CD4-positive, alpha-beta T cell (primary cell): ENCODE data around the gene ADAM22. TPM values are rescaled to one million over a fixed set of nuclear protein-coding genes. Genes with fewer than 3 reads are reported as not detected.

Source experiments
- ATAC-seq: fragments of 200-7000 bp; cut with Tn5 transposase; one replicate; pipeline ENCODE4 v1.10.0; 2022; ENCODE audit warnings: mild to moderate bottlenecking; ENCODE audit not compliant: poor library complexity
- CTCF ChIA-PET: fragments of 350-600 bp; sonication (Branson Sonifier 250); formaldehyde crosslinking; loops from one replicate; lab custom pipeline; 2021; ENCODE audit warnings: antibody characterized with exemption, inconsistent platforms; lab: Charles Lee
- POLR2A ChIA-PET: fragments of 350-600 bp; sonication (Branson Sonifier 250); formaldehyde crosslinking; loops from one replicate; lab custom pipeline; 2021; ENCODE audit warnings: antibody characterized with exemption, inconsistent platforms; lab: Charles Lee
- DNase-seq, 14 experiments: peaks; one replicate each; pipeline ENCODE4 v3.0.0-alpha.2; 2013 to 2020; ENCODE audit warnings: mixed read lengths in 2 of 14
- H3K27ac ChIP-seq, 2 donors: one replicate each; pipeline versions ENCODE4 v1.5.1 to v1.7.0; 2013; ENCODE audit warnings: low read length in 2 of 2, low read depth in 1 of 2, mild to moderate bottlenecking in 1 of 2
- H3K27me3 ChIP-seq, 2 experiments: 1 replicate in 1 of 2; 2 replicates in 1 of 2; pipeline versions ENCODE4 v1.6.1 to v1.7.0; 2013; ENCODE audit warnings: low read length in 2 of 2, control low read depth in 1 of 2, mild to moderate bottlenecking in 1 of 2, moderate library complexity in 1 of 2; ENCODE audit not compliant: insufficient read depth in 2 of 2, control insufficient read depth in 1 of 2
- H3K36me3 ChIP-seq: one replicate; pipeline ENCODE4 v1.6.1; 2013; ENCODE audit warnings: low read length, control low read depth; ENCODE audit not compliant: insufficient read depth
- H3K4me1 ChIP-seq: one replicate; pipeline ENCODE4 v1.6.1; 2013; ENCODE audit warnings: low read length, control low read depth; ENCODE audit not compliant: insufficient read depth
- H3K4me3 ChIP-seq: one replicate; pipeline ENCODE4 v1.5.1; 2013; ENCODE audit warnings: mild to moderate bottlenecking, low read length, moderate library complexity
- H3K9me3 ChIP-seq, 2 experiments: 1 replicate in 1 of 2; 2 replicates in 1 of 2; pipeline versions ENCODE4 v1.6.1 to v1.7.0; 2013; ENCODE audit warnings: low read length in 2 of 2, mild to moderate bottlenecking in 2 of 2, control low read depth in 1 of 2, moderate library complexity in 1 of 2; ENCODE audit not compliant: control insufficient read depth in 1 of 2, insufficient read depth in 1 of 2
- H3K27ac Mint-ChIP-seq: one replicate; pipeline ENCODE4 v1.8.0; 2020; ENCODE audit warnings: mixed read lengths
- H3K27me3 Mint-ChIP-seq: one replicate; pipeline ENCODE4 v1.8.0; 2021; ENCODE audit warnings: mixed read lengths
- H3K36me3 Mint-ChIP-seq: one replicate; pipeline ENCODE4 v1.8.0; 2021; ENCODE audit warnings: low read depth, mixed read lengths
- H3K4me1 Mint-ChIP-seq: one replicate; pipeline ENCODE4 v1.8.0; 2021; ENCODE audit warnings: low read depth, mixed read lengths
- H3K4me3 Mint-ChIP-seq: one replicate; pipeline ENCODE4 v1.8.0; 2020; ENCODE audit warnings: mild to moderate bottlenecking, mixed read lengths
- H3K9me3 Mint-ChIP-seq: one replicate; pipeline ENCODE4 v1.8.0; 2020; ENCODE audit warnings: mixed read lengths
- intact Hi-C, 2 experiments: fragments of 100-400 bp; cut with DNase I in 1 of 2; cut with micrococcal nuclease in 1 of 2; formaldehyde crosslinking; loops; one replicate each; pipeline versions ENCODE4 v1.15.1 to v1.9.0; 2023 to 2025; cut with DNase I, micrococcal nuclease
- total RNA-seq, 174 experiments: library from RNA in 2 of 174; stranded (reverse) in 2 of 174; gene quantifications; one replicate each; pipeline ENCODE4 v1.2.3 and lab custom pipeline; 2021 to 2026
- TF ChIP-seq, protein P1 (sequence below): fragments of 200-600 bp; IDR thresholded peaks from one replicate; pipeline ENCODE4 v1.8.0; 2022; ENCODE audit warnings: antibody characterized with exemption, mild to moderate bottlenecking

The ADAM22 gene
- total RNA-seq, 2 experiments from 2014 or later: 0.60 to 0.64 TPM

DNA sequence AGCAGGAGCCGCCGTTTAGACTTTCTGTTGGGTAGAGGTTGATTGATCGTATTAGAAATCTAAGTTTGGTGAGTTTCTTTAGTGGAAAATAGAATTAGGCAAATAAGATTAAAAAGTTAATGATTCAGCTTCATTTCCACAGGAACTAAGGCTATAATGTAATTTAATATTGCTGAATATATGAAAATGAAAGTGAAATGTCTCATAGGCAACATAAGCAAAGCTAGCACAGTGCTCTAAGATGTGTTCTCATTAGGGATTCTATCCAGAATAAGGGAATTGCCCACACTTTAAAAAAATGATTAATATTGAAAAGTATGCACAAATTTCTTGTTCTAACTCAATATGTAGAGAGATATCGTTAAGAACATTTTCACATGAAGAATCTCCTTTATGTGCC, 238.8 kb downstream of the ADAM22 start:
- H3K4me3 Mint-ChIP-seq: no peak overlapping the region
- no peaks in the 10 kb centered on the region for H3K36me3 Mint-ChIP-seq
- no peak for ATAC-seq
- H3K27me3 Mint-ChIP-seq: no peaks in the 10 kb centered on the region
- Histone ChIP-seq H3K27ac (no peak overlapping the region), H3K4me3 (no peak overlapping the region), H3K4me1 (no peaks in the 10 kb centered on the region), H3K36me3 (no peaks in the 10 kb centered on the region), H3K9me3 (no peaks in the 10 kb centered on the region), H3K27me3 (no peaks in the 10 kb centered on the region)
- H3K27ac Mint-ChIP-seq: no peak overlapping the region
- ChIA-PET CTCF (no interaction called here), POLR2A (no interaction called here)
- TF ChIP-seq, protein P1, sequence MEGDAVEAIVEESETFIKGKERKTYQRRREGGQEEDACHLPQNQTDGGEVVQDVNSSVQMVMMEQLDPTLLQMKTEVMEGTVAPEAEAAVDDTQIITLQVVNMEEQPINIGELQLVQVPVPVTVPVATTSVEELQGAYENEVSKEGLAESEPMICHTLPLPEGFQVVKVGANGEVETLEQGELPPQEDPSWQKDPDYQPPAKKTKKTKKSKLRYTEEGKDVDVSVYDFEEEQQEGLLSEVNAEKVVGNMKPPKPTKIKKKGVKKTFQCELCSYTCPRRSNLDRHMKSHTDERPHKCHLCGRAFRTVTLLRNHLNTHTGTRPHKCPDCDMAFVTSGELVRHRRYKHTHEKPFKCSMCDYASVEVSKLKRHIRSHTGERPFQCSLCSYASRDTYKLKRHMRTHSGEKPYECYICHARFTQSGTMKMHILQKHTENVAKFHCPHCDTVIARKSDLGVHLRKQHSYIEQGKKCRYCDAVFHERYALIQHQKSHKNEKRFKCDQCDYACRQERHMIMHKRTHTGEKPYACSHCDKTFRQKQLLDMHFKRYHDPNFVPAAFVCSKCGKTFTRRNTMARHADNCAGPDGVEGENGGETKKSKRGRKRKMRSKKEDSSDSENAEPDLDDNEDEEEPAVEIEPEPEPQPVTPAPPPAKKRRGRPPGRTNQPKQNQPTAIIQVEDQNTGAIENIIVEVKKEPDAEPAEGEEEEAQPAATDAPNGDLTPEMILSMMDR: no peak
- intact Hi-C loops: loop anchor here in 1 of 2 experiments (5.0 kb wide), 1 partner anchor 376 kb away; no protein-coding TSS in a partner anchor
- no peak for DNase-seq
- H3K9me3 Mint-ChIP-seq: no peaks in the 10 kb centered on the region
- H3K4me1 Mint-ChIP-seq: no peaks in the 10 kb centered on the region

DNA sequence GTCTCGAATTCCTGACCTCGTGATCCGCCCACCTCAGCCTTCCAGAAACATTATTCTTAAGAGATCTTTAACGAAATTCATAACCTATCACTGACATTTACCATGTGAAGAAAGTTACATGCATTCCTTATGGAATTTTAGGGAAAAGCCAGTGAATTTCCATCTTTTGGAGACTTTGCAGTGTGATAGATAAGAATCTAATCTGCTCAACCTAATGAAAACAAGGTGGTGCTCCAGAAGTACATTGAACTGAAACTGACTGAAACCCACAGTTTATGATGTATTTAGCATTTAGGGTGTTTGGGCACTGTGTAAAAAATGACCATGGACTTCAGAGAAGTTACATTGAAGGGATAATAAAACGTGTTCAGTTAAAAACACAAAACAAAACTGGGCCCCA, 242.1 kb downstream of the ADAM22 start:
- TF ChIP-seq, protein P1: no peak
- intact Hi-C loops: no loop called here
- POLR2A ChIA-PET: no interaction called here

DNA sequence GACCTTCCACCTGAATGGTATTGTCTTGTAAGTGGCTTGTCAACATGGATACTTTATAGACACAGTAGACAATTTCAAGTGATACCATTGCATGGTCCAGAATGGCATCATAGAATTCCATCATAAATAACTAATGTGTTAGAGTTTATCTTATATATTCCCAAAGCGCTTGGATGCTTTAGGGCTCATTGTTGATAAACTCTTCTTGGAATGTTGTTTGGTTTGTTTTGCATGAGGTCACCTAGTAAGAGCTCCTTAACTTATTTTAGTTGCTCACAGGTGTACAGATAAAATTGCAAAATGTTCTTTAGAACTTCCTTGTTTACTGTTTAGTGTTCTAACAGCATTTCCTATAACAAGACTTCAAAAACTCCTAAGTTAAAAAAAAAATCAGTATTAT, 249.0 kb downstream of the ADAM22 start:
- intact Hi-C loops: no loop called here
- H3K4me3 ChIP-seq: no peak overlapping the region
- no peaks in the 10 kb centered on the region for H3K4me1 ChIP-seq
- no peak overlapping the region for H3K27ac ChIP-seq
- Mint-ChIP-seq H3K4me1 (no peaks in the 10 kb centered on the region), H3K36me3 (no peaks in the 10 kb centered on the region), H3K27me3 (no peaks in the 10 kb centered on the region), H3K4me3 (no peak overlapping the region), H3K9me3 (no peaks in the 10 kb centered on the region), H3K27ac (no peak overlapping the region)
- H3K27me3 ChIP-seq: no peaks in the 10 kb centered on the region
- CTCF ChIA-PET: no interaction called here
- no peak for DNase-seq
- TF ChIP-seq, protein P1: no peak
- no peaks in the 10 kb centered on the region for H3K36me3 ChIP-seq
- no peaks in the 10 kb centered on the region for H3K9me3 ChIP-seq
- no peak for ATAC-seq
- POLR2A ChIA-PET: no interaction called here

More for the DNA sequence above, 242.1 kb downstream of the ADAM22 start:
- Mint-ChIP-seq H3K36me3 (no peaks in the 10 kb centered on the region), H3K9me3 (no peaks in the 10 kb centered on the region), H3K4me3 (no peak overlapping the region), H3K27ac (no peak overlapping the region), H3K4me1 (no peaks in the 10 kb centered on the region), H3K27me3 (no peaks in the 10 kb centered on the region)
- no peak overlapping the region for H3K4me3 ChIP-seq
- no peaks in the 10 kb centered on the region for H3K9me3 ChIP-seq
- H3K4me1 ChIP-seq: no peaks in the 10 kb centered on the region
- DNase-seq: no peak
- ATAC-seq: no peak
- CTCF ChIA-PET: no interaction called here
- no peak overlapping the region for H3K27ac ChIP-seq
- no peaks in the 10 kb centered on the region for H3K36me3 ChIP-seq
- H3K27me3 ChIP-seq: no peaks in the 10 kb centered on the region
